ENCODE measurements around the gene MKS1.

Gene MKS1

DNA sequence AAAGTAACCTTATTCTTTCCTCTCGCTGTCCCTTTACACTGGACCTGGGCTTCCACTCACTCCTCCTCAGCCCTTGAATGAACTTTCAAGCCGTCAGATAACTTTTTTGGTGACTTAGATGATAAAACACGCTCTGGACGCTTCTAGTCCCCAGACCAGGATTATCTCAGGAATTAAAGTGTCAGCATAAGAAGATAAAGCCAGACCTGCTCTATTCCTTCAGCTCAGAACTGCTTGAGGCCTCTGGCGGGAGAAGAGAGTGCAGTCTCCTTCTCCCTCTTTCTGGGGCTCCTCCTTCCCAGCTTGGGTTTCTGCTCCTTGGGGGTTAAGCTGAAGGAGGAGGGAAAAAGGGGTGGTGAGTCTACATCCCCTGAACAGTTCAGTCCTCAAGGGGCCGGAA, 25.9 kb upstream of the MKS1 start:
- DNase-seq (ENCODE audit: low read depth), result no peak

DNA sequence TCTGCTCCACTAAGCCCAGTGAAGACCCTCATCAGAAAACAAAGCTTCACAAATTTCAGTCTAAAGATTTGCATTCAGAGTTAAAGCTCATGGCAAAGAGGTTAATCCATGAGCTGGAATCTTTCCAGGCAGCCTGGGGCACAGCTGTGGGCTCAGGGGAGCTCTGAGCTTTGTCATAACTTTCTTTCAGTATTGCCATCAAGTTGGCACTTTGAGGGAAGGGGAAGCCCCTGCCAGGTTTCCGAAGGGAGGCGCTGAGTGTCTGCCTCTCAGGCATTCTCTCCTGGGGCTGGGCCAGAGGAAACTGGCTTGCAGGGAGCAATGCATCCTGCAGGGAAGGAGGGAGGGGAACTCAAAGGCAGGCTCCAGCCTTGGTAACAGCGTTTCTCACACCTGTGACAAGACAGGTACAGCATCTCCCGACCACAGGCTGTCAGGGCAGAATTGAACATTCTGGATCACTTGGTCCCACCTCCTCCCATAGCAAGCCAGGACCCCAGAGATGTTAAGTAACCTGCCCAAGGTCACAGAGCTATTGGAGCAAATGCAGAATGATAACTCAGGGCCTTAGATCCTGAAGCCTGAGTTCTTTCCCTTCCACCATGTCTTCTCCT, 23.2 kb upstream of the MKS1 start:
- DNase-seq (ENCODE audit: low read depth), result no peak

DNA sequence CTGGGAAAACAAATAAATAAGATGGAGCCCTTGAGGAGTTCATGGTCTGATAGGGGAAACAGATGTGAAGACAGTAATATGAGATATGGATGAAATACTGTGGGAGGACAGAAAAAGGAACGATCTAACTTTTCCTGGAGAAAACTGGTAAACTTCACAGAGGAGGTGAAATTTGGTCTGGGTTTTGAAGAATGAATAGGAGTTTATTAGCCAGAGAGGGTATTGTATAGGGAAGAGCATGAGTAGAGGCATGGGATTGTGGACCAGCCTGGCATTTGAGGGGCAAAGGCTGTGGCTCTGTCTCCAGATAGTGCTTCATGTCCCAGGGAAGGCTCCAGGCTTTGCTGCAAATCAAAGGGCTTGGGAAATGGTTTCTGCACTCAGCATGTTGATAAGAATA, 20.9 kb upstream of the MKS1 start:
- no peak for DNase-seq (ENCODE audit: low read depth)

GRCh38 chr17:58238147-58238634, 19.1 kb upstream of the MKS1 start, which contains the start of gene LPO:
TSS of gene LPO (plus strand) at chr17:58238584. CDS start at chr17:58242980, 4,396 bp downstream.
- no peak for DNase-seq (ENCODE audit: low read depth)

GRCh38 chr17:58236394-58236793, 17.3 kb upstream of the MKS1 start:
- no peak for DNase-seq (ENCODE audit: low read depth)

- DNase-seq (ENCODE audit: low read depth), result no peak
Observed at GRCh38 chr17:58235821-58236220, 16.8 kb upstream of the MKS1 start.

DNA sequence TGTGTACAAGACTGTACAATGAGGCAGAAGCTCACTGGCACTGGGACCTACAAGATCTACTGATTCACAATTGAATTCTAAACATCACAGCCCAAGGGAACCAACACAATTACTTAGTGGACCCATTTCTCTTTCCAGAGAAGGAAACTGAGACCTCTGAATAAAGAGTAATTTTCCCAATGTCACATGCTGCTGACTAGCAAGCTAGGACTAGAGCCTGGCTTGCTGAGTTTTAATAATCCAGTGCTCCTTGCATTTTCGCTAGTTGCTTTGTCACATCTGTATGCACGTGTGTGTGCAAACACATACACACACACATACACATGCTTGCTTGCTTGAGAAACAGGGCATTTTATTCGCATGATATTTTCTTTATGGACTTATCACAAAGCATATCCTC, 15.5 kb upstream of the MKS1 start:
- no peak for DNase-seq (ENCODE audit: low read depth)

DNA sequence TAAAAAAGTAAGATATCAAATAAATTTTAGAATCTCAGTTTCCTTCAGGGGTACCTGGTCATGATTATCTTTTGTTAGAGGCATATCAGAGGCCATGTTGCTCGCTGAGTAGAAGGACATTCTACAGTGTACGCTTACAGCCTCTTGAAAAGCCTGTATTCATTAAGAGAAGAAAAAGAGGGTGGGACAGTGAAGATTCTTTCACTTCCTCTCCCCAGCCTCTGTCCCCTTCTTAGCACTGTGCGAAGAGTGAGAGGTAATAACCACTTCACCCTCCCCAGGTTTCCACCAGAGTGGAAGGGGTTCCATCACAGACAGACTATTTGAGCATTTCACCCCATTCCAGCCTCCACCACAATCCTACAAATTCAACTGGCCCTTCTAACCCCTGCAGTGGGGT, 14.5 kb upstream of the MKS1 start:
- no peak for DNase-seq (ENCODE audit: low read depth)

GRCh38 chr17:58232707-58233156, 13.7 kb upstream of the MKS1 start:
- DNase-seq (ENCODE audit: low read depth), result no peak

DNA sequence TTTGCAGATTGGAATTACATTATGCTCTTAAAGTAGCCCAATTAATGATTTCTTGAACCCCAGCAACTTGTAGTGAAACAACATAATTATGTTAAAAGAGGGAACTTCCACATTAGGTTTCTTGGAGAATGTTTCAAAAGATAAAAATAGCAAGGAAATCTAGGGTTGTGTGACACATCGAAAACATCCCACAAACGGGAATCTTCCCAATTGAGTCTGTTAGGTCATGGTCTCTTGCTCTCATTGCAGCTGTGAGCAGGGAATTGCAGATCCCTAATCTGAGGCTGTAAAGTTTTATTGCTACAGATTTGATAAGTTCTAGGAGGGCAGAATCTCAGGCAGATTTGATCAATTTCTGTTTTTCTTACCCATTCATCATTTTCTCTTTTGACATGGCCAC, 12.6 kb upstream of the MKS1 start:
- DNase-seq (ENCODE audit: low read depth), result no peak

- DNase-seq (ENCODE audit: low read depth), result no peak
Observed at GRCh38 chr17:58229881-58230280, 10.8 kb upstream of the MKS1 start.

DNA sequence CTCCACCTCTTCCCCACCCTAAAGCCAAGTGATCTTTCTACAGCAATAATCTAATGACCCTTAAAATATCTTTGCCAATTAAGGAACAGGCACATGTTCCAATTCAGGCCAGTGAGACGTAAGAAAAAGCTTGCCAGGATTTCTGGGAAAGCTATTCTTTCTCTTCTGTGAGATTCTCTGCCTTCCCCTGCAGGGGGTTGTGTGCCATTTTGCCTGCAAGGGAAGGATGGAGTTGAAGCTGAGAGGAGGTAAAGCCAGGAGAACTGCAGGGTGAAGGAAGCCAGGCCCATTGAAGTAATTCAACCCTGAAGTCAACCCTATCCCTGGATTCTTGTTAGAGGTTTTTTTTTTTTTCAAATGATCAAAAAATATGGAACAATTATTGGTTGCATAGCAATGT, 10.3 kb upstream of the MKS1 start:
- DNase-seq (ENCODE audit: low read depth), result no peak

GRCh38 chr17:58228679-58229078, 9.6 kb upstream of the MKS1 start:
- DNase-seq (ENCODE audit: low read depth), result no peak

GRCh38 chr17:58227733-58228132, 8.7 kb upstream of the MKS1 start:
- no peak for DNase-seq (ENCODE audit: low read depth)

GRCh38 chr17:58224315-58224714, 5.3 kb upstream of the MKS1 start:
- no peak for DNase-seq (ENCODE audit: low read depth)

DNA sequence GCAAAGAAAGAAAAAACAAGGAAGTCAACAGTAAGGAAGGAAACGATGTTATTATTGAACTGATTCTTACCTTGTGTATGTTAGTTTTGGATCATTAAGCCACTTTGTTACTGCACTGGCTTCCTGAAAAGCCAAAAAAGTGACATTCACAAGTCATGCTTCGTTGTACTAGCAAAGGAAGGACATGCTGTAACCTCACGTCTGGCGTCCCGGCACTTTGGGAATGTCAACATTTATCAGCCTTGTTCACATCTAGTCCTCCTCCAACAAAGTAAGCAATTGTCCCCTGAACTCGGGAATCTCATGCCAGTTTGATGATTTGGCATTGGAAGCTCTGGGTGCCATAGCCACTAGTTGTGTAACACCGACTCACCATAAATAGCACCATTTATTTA, 731 bp upstream of the MKS1 start:
- no peak for DNase-seq (ENCODE audit: low read depth)

DNA sequence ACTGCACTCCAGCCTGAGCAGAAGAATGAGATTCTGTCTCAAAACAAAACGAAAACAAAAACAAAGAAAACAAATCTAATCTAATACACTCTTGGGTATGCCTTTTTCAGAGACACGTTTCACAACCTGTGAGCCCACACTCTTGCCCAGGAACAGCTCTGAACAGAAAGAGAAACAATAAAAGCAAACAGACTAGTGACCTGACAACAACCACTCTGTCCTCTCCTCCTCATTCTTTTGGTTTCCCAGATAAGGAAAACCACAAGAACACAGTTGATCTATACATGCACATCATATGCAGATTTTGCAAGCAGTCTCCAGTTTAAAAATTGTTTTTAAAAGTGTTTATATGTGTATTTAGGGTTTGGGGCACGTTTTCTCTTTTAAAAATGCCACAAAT, 1.3 kb downstream of the MKS1 start:
- DNase-seq (ENCODE audit: low read depth), result no peak

DNA sequence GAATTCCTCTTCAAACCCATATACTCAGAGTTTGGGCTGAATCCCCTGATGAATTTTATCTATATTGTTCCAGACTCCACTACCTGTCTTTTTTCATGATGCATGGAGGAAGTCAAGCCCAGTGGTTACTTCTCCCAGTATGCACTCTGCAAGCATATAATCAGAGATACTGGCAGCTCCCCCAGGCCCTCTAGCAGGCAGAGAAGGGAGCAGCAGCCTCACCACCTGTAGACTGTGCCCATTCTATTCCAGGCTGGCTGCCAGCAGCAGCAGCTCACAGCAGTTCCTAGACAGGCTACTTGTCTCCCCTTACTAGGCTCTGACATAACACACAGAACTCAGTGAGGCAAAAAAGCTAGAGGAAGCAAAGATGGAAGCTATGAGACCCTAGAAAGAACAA, 3.4 kb downstream of the MKS1 start:
- DNase-seq (ENCODE audit: low read depth), result no peak

GRCh38 chr17:58210922-58211321, 8.1 kb downstream of the MKS1 start:
- DNase-seq (ENCODE audit: low read depth), result no peak

DNA sequence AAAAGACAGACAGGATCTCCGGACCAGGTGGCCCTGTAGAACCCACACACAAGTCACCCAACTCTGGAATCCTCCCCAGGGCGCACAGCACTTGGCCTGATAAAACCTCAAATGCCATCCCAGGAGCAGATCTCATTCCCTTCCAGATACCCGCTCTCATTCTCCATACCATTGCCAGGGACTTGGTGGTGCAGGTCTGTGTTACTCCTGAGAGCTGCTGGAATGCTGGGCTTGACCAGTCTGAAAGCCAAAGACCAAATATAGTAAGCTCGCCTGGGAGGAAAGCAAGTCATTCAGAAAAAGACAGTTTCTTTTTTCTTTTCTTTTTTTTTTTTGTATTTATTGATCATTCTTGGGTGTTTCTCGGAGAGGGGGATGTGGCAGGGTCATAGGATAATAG, 10.7 kb downstream of the MKS1 start:
- no peak for DNase-seq (ENCODE audit: low read depth)

GRCh38 chr17:58207451-58207850, 11.6 kb downstream of the MKS1 start:
- no peak for DNase-seq (ENCODE audit: low read depth)

GRCh38 chr17:58205936-58206335, 13.1 kb downstream of the MKS1 start:
- no peak for DNase-seq (ENCODE audit: low read depth)

- no peak for DNase-seq (ENCODE audit: low read depth)
Observed at GRCh38 chr17:58204796-58205195, 14.3 kb downstream of the MKS1 start.

GRCh38 chr17:58202859-58203258, 16.2 kb downstream of the MKS1 start:
- DNase-seq (ENCODE audit: low read depth), result no peak
